ENCODE measurements around the gene SMIM35.

SMIM35 gene

GRCh38 chr11:118058311-118059245, 28.2 kb downstream of the SMIM35 start:
- DNase-seq: no peak

GRCh38 chr11:118057251-118058145, 29.3 kb downstream of the SMIM35 start:
- DNase-seq: no peak

GRCh38 chr11:118056806-118057205, 30.0 kb downstream of the SMIM35 start:
- no peak for DNase-seq

DNA sequence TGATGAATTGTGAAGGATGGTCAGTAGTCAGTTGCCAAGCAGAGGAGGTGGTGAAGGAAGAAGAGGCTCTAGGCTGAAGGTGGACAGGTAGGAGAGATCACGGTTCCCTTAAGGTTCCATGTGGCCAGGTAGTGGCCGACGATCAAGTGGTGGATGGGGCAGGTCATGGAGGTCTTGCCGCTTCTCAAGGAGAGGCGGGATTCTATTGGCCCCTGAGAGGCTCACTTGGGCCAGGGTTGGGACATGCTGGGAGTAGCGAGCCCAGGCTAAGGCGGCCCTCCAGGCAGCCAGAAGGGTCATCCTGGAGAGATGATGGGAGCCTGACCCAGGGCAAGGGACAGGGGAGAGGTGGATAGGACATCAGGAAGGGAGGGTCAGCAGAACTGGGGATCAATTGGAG, 30.8 kb downstream of the SMIM35 start:
- no peak for DNase-seq

DNA sequence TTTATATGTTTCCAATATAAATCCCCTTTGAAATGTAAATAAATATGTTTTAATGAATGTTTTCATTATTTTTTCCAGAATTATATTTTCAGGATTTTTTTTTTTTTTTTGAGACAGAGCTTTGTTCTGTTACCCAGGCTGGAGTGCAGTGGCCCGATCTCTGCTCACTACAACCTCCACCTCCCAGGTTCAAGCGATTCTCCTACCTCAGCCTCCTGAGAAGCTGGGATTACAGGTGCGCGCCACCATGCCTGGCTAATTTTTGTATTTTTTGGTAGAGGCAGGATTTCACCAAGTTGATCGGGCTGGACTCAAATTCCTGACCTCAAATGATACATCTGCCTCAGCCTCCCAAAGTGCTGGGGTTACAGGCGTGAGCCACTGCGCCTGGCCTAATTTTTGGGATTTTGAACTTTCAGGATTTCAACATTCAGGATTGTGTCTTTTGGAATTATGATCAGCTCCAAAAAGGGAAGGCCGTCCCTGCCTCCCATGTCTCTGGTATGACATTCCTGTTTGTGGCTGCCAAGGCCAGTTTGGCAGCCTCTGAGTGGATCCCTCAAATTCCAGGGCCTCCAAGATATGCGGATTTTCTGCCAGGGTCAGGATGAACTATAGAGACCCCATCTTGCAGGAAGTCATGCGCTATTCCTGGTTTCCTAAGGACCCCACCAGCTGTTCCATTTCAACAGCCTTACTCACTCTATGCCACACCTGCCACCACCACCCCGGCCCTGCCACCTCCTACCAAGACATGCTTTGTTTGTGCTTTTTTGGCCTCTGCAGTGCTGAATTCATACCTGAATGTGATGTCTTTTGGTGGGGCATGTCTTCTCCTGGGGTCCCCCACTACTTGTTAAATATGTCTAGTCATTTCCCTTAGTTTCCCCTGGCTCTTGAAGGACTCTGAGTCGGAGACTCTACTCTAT, 31.8 kb downstream of the SMIM35 start:
- no peak for DNase-seq

DNA sequence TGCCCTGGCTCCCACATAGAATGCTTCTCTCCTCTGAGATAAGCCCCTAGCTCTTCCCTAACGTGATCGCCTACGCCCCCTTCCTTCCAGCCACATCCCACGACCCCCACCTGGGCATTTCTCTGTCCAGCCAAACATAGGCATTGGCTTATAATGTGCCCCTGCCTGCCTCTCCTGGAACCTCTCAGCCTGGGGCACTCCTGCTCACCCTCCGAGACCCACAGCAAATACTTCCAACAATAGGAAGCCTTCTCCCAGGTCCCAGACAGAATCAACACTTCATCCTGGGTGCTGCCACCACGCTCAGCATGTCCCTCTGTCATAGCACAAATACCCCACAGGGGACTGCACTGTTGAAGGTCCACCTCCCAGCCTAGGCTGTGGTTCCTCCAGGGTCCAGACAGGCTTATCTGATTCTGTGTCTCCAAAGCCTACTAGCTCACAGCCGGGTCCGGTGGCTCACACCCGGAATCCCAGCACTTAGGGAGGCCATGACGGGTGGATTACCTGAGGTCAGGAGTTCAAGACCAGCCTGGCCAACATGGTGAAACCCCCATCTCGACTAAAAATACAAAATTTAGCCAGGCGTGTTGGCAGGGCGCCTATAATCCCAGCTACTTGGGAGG, 34.1 kb downstream of the SMIM35 start:
- DNase-seq: no peak

- DNase-seq: no peak
Measured at GRCh38 chr11:118051611-118052461, 34.9 kb downstream of the SMIM35 start.

DNA sequence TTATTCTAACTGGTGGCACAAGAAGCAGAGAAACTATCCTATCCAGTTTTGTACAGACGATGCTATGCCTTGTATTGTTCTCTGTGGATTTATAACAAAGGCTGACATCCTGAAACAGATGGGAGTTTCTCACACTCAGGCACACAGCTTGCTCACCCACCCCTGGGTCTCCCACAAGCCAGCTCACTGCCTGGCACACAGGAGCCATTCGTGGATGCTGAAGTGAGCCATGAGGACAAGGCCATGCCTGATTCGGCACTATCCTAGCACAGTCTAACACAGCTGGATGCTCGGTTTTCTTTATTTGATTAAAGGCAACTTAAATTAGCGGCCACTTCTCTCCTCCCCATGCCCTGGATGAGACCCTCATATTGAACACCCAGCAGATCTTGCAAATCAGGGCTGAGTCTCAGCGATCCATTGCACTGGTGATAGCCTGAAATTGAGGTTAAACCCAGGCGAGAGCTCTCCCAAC, 35.6 kb downstream of the SMIM35 start:
- no peak for DNase-seq

DNA sequence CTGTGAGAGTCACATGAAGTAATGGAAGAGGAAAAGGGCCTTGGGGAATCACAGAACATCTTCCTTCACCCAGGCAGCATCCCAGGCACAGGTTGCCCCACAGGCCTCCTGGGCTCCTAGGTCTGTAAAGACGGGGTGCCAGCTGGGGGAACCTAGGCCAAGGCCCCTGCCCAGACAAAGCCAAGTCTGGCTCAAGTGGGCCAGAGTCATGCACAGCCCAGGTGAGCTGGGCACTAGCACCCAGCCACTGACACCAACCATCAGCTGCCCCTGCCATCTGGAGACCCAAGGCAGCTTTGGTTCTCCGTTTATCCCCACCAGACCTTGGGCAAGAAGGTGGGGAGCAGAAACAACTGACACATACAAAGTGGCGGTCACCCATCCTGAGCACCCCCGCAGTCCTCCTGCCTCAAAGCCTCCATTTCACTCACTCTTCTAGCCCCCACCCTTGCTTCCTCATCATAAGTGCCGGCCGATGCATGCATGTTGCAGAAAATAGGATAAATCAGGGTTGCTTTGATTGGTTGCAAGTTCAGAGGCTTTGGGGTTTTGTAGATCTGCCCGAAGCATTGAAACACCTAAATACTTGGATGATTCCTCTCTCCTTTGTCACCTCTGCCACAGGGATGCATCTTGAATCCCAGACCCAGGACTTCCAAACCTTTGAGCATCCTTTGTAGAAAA, 36.4 kb downstream of the SMIM35 start:
- DNase-seq: no peak

GRCh38 chr11:118049771-118050170, 37.0 kb downstream of the SMIM35 start:
- no peak for DNase-seq

- DNase-seq: no peak
Measured at GRCh38 chr11:118048472-118049370, 38.0 kb downstream of the SMIM35 start.

- DNase-seq: no peak
Measured at GRCh38 chr11:118047749-118048148, 39.0 kb downstream of the SMIM35 start.

- DNase-seq: no peak
Measured at GRCh38 chr11:118046964-118047700, 39.6 kb downstream of the SMIM35 start.

DNA sequence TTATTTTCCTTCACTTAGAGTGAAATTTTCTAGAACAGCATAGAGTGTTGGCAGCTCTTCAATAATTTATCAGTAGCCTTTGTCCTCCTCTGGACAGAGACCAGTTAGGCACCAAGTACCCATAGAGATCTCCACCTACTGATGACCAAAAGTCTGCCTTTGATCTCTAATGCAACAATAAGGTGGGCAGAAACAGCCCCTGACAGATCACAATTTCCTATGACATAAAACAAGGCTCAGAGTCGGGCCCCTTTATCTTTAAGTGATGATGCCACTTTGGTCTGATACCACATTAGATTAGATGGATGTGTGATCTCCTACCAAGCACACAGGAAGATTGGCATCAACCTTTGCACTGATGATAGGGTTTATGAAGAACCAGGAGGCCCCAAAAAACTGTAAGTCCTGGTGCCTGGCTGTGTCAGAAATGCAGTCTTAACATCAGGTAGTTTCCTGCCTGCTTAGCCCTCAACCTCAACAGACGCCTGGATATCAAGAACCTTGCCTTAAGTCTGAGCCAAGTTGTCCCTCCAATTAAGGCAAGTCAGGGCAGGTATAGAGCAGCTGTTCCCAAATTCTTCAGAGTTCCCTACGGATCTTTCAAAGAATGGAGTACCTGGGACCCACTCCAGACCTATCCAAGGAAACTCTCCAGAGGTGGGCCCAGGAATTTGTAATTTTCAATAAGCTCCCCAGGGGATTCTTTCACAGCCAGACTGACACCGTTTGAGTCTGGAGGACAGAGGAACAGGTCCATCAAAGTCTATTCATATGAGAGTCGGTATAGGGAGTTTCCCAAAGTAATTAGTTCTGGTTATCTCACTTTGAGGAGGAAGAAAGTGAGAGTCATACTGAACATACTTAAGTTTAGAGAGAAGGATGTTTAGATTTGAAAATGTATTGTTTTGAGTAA, 40.5 kb downstream of the SMIM35 start:
- no peak for DNase-seq

DNA sequence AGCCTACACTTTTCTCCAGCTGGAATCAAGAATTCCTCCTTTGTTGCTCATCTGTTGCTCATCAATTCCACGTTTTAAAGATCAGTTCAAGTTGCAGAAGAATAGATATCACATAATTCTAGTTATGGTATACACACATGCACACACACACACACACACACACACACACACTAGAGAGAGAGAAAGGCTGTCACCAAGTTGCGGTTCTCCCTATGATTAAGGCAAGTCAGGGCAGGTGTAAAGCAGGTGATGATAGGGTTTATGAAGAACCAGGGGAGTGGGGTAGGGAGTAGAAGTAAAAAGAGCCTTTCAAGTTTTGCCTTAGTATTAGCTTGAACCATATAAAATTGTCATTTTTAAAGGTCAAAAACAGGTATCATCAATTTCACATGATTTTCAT, 41.6 kb downstream of the SMIM35 start:
- no peak for DNase-seq

DNA sequence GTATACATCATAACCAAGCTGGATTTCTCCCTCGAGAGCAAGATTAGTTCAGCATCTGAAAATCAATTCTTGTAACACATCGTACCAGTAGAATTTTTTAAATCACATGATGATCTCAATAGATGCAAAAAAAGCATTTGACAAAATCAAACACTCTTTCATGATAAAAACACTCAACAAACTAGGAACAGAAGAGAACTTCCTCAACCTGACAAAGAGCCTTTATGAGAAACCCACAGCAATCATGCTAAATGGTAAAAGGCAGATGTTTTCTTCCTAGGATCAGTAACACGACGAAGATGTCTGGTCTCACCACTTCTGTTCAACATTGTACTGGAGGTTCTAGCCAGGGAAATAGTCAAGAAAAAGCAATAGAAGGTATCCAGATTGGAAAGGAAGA, 44.0 kb downstream of the SMIM35 start:
- no peak for DNase-seq

DNA sequence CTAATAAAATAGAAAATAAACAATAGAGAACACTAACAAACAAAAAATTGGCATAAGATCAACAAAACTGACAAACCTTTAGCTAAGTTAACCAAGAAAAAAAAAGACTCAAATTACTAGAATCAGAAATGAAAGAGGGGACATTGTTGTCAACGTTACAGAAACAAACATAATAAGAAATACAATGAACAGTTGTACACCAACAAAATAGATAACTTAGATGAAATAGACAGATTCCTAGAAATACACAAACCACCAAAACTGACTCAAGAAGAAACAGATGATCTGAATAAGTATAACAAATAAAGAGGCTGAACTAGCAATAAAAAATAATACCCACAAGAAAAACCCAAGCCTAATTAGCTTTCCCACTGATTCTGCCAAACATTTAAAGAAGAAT, 44.6 kb downstream of the SMIM35 start:
- no peak for DNase-seq
